HCT116 (cell line): ENCODE results near the gene RNF151.
A peak's percentile ranks its signal among the peaks of the same experiment; 100 is the strongest.

Experiments used
- CTCF ChIP-seq, 3 experiments: fragments of 200-600 bp in 1 of 3; sonication (generic) in 1 of 3; IDR thresholded peaks in 2 of 3; conservative IDR thresholded peaks in 1 of 3; 2 replicates each; pipeline ENCODE4 v1.5.1; 2012 to 2017; ENCODE audit warnings: low read depth in 2 of 3, low read length in 2 of 3, antibody characterized with exemption in 1 of 3, borderline replicate concordance in 1 of 3, control low read depth in 1 of 3, mild to moderate bottlenecking in 1 of 3, mixed read lengths in 1 of 3, mixed run types in 1 of 3, moderate library complexity in 1 of 3; ENCODE audit not compliant: insufficient read depth in 1 of 3
- EZH2phosphoT487 ChIP-seq: fragments of 200-600 bp; IDR thresholded peaks from 2 replicates; pipeline ENCODE4 v1.6.1; 2018; ENCODE audit warnings: antibody characterized with exemption, borderline replicate concordance
- POLR2AphosphoS5 ChIP-seq: IDR thresholded peaks from 2 replicates; pipeline ENCODE4 v1.6.1; 2011; ENCODE audit warnings: mild to moderate bottlenecking, low read depth, low read length, moderate library complexity

DNA sequence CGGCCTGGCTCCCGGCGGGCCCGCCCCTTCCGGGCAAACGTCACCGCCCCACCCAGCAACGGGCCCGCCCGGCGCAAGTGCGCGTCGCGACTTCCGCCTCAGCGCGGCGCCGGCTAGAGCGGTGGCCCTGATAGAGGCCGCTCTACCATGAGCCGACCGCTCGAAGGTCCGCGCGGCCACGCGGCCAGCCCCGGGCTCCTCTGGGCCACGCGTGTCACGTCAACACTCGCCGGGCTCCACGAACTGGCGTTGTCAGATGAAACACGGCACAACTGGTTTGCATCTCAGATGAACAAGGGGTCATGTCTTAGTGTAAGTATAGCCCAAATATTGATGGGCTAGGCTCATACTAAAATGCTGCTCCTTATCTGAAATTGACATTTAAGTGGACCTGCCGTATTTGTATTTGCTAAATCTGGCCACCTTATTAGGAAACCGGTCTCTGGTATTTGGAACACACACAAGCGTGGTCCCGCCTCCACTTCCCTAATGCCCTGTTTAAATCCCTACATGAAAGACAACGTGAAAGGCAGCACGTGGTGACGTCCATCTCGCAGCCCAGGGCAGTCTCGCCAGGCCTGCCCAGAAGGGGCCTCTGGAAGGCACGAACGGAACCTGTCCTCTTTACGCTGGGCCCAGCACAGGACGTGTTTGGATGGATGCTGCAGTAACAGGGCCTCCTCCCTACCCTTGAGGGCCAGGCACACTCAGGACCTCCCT is 43.3 kb downstream of the RNF151 start, which contains the start of gene ZNF598:
- TF ChIP-seq CTCF (IDR thresholded peaks at IDR 0.05 in 2 of 3, conservative IDR thresholded peaks at IDR 0.05 in 1 of 3; ENCODE audit: borderline replicate concordance in 1 of 3, insufficient read depth in 1 of 3, low read depth in 2 of 3, low read length in 2 of 3), result no peak
- TF ChIP-seq EZH2phosphoT487, result no peak
- TF ChIP-seq POLR2AphosphoS5, result peak; percentile 82
